ENCODE results near the gene DRC7. TPM values are rescaled to one million over a fixed set of nuclear protein-coding genes. Genes with fewer than 3 reads are reported as not detected.

DRC7 gene
- total and polyA plus RNA-seq, 2 experiments from 2014 or later = 0.83 to 2.0 TPM

DNA sequence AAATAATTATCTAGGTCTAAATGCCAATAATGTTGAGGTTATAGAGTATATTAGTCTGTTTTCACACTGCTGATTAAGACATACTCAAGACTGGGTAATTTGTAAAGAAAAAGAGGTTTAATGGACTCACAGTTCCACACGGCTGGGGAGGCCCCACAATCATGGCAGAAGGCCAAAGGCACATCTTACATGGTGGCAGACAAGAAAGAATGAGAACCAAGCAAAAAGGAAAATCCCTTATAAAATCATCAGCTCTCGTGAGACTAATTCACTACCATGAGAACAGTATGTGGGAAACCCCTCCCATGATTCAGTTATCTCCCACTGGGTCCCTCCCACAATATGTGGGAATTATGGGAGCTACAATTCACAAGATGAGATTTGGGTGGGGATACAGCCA, 38.1 kb downstream of the DRC7 start:
- Histone ChIP-seq H3K4me3 (no peak overlapping the region), H3K9me3 (ENCODE audit: low read depth) (no peaks in the 10 kb centered on the region), H3K4me1 (ENCODE audit: low read depth) (peaks cover 6% of the 10 kb centered on the region), H3K36me3 (no peaks in the 10 kb centered on the region), H3K27ac (no peak overlapping the region), H3K27me3 (no peaks in the 10 kb centered on the region)
- TF ChIP-seq, protein P1, sequence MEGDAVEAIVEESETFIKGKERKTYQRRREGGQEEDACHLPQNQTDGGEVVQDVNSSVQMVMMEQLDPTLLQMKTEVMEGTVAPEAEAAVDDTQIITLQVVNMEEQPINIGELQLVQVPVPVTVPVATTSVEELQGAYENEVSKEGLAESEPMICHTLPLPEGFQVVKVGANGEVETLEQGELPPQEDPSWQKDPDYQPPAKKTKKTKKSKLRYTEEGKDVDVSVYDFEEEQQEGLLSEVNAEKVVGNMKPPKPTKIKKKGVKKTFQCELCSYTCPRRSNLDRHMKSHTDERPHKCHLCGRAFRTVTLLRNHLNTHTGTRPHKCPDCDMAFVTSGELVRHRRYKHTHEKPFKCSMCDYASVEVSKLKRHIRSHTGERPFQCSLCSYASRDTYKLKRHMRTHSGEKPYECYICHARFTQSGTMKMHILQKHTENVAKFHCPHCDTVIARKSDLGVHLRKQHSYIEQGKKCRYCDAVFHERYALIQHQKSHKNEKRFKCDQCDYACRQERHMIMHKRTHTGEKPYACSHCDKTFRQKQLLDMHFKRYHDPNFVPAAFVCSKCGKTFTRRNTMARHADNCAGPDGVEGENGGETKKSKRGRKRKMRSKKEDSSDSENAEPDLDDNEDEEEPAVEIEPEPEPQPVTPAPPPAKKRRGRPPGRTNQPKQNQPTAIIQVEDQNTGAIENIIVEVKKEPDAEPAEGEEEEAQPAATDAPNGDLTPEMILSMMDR (IDR thresholded peaks at IDR 0.05; ENCODE audit: low read depth, low read length) = no peak
- DNase-seq (ENCODE audit: low read depth in 1 of 2, low spot score in 1 of 2) = no peak

DNA sequence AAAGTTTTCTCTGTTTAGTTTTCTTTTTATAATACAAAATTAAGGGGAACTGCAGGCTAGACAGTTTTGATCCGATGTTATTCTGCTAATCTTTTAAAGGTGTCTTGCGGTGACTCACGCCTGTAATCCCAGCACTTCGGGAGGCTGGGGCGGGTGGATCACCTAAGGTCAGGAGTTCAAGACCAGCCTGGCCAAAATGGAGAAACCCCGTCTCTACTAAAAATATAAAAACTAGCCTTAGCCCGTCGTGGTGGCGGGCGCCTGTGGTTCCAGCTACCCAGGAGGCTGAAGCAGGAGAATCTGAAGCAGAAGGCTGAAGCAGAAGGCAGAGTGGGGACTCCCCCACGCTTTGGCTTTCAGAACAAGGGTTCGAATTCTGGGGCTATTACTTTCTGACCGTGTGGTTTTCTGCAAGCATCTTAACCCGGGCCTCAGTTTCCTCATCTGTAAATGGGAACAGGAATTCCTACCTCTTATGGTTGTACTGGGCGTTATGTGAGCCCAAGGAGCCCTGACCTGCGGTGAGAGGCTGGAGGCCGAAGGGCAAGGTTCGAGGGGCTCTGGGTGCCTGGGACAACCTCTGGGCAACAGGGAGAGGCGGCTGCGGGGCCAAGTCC, 39.8 kb downstream of the DRC7 start:
- no peaks in the 10 kb centered on the region for H3K27me3 ChIP-seq
- TF ChIP-seq, protein P1 (IDR thresholded peaks at IDR 0.05; ENCODE audit: low read depth, low read length) = no peak
- no peaks in the 10 kb centered on the region for H3K36me3 ChIP-seq
- no peak for DNase-seq (ENCODE audit: low read depth in 1 of 2, low spot score in 1 of 2)
- peak overlapping the region; percentile 51 for H3K4me3 ChIP-seq
- peak overlapping the region; percentile 93 for H3K27ac ChIP-seq
- peaks cover 6% of the 10 kb centered on the region for H3K4me1 ChIP-seq (ENCODE audit: low read depth)
- no peaks in the 10 kb centered on the region for H3K9me3 ChIP-seq (ENCODE audit: low read depth)

DNA sequence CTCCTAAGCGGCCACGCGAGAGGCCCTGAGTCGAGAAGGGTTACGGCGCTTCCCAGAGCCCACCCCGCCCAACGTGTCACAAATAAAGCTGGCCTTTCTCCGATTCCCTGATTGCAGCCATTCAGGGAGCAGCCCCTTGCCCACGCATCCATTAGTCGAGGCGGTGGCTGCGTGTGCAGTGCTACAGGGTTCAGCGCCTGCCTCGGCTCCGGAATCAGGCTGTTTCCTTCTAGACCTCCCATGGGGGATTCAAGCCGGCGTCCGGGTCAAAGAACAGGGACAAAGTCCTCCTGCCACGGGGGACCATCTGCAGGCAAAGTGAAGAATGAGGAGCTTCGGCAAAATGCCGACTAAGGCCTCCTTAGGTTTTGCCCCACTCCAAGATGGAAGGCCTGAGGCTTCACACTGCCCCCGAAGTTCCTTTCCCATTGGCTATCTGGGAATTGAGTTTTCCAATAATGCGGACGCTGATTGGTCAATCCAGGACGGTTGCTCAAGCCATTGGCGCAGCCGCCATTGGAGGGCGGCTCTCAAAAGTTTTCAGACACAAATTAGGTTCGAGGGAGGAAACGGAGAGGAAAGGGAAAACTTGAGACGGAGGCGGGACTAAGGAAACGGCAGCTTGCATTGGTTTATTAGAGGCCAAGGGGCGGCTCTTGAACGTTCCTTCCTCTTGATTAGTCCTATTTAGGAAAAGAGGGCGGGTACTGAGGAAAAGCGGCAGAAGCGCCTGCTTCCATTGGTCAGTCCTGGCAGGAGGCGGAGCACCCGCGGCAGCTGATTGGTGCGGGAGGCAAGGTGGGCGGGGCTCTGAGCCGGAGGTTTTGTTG, 40.5 kb downstream of the DRC7 start:
- Histone ChIP-seq H3K4me3 (peak overlapping the region; percentile 74), H3K4me1 (ENCODE audit: low read depth) (peaks cover 6% of the 10 kb centered on the region), H3K9me3 (ENCODE audit: low read depth) (no peaks in the 10 kb centered on the region), H3K36me3 (no peaks in the 10 kb centered on the region), H3K27me3 (no peaks in the 10 kb centered on the region), H3K27ac (peak overlapping the region; percentile 93)
- TF ChIP-seq, protein P1 (IDR thresholded peaks at IDR 0.05; ENCODE audit: low read depth, low read length) = no peak
- peak; percentile 100 for DNase-seq (ENCODE audit: low read depth in 1 of 2, low spot score in 1 of 2)

DNA sequence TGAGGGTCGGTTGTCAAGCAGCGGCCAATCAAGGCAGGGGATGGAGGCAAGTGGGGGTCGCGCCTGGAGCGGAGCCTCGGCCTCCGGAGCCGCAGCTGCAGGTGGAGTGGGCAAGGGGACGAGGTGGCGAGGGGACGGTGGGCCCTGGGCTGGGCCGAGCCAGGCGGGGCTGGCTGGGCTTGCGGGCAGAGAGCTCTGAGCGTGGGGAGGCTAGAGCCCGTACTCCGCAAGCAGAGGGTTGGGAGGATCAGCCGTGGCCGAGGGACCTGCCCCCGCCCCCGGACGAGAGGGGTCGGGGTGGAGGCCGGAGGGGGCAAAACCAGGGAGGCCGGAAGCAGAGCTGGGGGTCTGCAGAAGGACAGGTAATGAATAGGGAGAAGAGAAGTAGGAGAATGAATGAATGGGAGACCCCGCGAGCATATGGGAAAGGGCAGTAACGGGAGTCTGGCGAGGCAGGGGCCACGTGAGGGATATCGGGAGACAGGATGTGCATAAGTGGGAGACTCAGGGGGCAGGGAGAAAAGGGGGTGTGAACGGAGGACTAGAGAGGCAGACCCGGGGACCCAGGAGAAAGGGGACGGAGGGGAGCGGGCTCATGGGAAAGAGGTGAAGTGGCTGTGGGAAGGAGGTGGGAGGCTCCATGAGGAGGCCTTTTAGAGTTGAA, 41.3 kb downstream of the DRC7 start, which contains the start of gene KATNB1:
Gene KATNB1 (plus strand): TSS at position 16 of the 664 bp plus-strand sequence. CDS start 1,474 bp downstream, outside the sequence.
- Histone ChIP-seq H3K36me3 (no peaks in the 10 kb centered on the region), H3K27me3 (no peaks in the 10 kb centered on the region), H3K4me1 (ENCODE audit: low read depth) (peaks cover 6% of the 10 kb centered on the region), H3K27ac (peak within 1 kb of the TSS; percentile 93), H3K4me3 (peak within 1 kb of the TSS; percentile 74), H3K9me3 (ENCODE audit: low read depth) (no peaks in the 10 kb centered on the region)
- DNase-seq (ENCODE audit: low read depth in 1 of 2, low spot score in 1 of 2) = peak in 1 of 2 donors; percentile 22
- TF ChIP-seq, protein P1 (IDR thresholded peaks at IDR 0.05; ENCODE audit: low read depth, low read length) = no peak
